ENCODE results near the gene YKT6.
"Not testable (repeated sequence)": the region's sequence is repeated elsewhere in the genome, so short reads cannot be mapped to it uniquely, and the experiment has no call there.

Gene YKT6

DNA sequence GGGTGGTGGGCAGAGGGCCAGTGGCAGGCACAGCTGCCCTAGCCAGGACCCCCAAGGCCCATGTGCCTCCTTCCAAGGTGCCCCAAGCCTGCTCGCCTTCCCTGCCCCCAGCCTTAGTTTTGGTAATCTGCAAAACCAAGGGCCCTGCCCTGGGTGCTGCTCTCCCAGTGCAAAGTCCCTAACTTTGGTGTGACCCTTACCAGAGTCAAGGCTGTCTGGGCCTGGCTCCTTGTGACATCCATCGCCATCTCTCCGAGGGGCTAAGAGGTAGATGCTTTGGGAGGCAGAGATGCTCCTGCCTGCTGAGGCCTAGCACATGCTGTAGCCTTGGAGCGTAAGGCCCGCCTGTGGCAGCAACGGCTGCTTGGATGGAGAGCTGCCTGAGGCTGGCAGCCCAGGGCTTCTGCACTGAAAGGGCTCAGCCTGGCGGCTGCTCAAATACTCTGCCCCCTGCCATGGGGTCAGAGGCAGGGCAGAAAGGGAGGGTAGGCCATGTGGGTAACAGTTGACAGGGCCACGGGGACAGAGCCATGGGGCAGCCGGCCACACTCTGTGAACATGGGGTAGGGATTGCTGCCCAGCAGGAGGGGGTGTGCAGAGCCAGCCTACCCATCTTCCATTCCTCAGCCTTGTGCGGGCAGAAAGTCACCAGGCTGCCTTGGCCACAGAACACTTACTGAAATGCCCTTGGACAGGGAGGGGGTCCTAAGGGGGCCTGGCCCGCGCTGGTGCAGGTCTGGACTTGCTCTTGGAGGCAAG, 41.7 kb upstream of the YKT6 start:
- Histone ChIP-seq H3K4me1 (ENCODE audit: control insufficient read depth, insufficient read depth, low read length) (no peaks in the 10 kb centered on the region), H3K9ac (ENCODE audit: low read length) (no peak overlapping the region), H3K27me3 (ENCODE audit: control insufficient read depth, insufficient read depth, low read length) (no peaks in the 10 kb centered on the region), H3K36me3 (ENCODE audit: control insufficient read depth, insufficient read depth, low read length) (no peaks in the 10 kb centered on the region), H3K9me3 (ENCODE audit: control insufficient read depth, low read length) (no peaks in the 10 kb centered on the region), H3K4me3 (ENCODE audit: low read length) (no peak overlapping the region)

DNA sequence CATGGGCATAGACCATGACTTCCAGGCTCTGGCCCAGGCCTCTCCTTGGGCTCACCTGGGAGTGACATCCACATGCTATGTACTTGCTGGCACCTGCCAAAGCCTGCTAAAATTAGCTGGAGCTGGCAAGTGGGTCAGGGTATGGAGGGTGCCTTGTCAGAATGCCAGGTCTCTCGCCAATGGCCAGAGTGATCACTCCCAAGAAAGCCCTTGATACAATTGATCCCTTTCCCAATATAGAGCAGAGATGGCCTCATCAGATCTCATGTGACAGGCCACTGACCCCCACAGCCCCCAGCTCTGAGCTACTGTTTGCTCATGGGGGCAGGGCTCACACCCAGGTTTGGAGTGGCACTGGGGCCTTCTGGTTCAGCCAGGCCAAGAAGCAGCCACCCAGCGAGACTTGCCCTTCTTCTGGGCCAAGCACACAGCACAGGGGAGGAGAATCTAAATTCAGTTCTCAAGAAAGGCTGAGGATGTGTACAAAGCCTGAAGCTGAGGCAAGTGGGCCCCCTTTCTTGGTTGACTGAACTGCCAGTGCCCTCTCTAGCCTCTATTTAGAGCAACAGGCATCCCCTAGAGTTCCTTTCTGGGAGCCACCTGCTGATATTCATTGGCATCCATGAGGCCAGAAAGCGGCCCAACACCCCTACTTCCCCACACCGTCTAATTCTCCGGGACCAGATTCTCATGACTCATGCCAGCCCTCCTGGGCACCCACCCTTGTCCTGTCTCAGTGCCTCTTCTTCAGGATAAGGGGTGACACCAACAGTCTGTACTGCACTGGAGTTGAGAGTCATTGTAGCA, 40.8 kb upstream of the YKT6 start:
- Histone ChIP-seq H3K27me3 (ENCODE audit: control insufficient read depth, insufficient read depth, low read length) (no peaks in the 10 kb centered on the region), H3K4me3 (ENCODE audit: low read length) (no peak overlapping the region), H3K36me3 (ENCODE audit: control insufficient read depth, insufficient read depth, low read length) (no peaks in the 10 kb centered on the region), H3K9ac (ENCODE audit: low read length) (no peak overlapping the region), H3K4me1 (ENCODE audit: control insufficient read depth, insufficient read depth, low read length) (no peaks in the 10 kb centered on the region), H3K9me3 (ENCODE audit: control insufficient read depth, low read length) (no peaks in the 10 kb centered on the region)

DNA sequence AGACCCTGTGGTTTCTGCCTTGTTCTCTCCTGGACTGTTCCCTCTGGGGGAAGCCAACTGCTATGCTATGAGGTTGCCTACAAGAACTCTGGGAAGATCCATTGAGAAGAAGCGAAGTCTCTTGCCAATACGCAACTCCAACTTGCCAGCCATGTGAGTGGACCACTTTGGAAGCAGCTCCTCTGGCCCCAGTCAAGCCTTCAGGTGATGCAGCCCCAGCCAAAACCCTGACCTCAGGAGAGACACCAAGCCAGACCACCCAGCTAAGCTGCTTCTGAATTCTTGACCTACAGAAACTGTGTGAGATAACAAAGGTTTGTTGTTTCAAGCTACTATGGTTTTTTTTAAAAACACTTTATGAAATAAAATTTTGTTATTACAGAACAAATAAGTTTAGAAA, 39.4 kb upstream of the YKT6 start:
- Histone ChIP-seq H3K27me3 (ENCODE audit: control insufficient read depth, insufficient read depth, low read length) (no peaks in the 10 kb centered on the region), H3K36me3 (ENCODE audit: control insufficient read depth, insufficient read depth, low read length) (no peaks in the 10 kb centered on the region), H3K4me3 (ENCODE audit: low read length) (no peak overlapping the region), H3K4me1 (ENCODE audit: control insufficient read depth, insufficient read depth, low read length) (no peaks in the 10 kb centered on the region), H3K9ac (ENCODE audit: low read length) (no peak overlapping the region), H3K9me3 (ENCODE audit: control insufficient read depth, low read length) (no peaks in the 10 kb centered on the region)

DNA sequence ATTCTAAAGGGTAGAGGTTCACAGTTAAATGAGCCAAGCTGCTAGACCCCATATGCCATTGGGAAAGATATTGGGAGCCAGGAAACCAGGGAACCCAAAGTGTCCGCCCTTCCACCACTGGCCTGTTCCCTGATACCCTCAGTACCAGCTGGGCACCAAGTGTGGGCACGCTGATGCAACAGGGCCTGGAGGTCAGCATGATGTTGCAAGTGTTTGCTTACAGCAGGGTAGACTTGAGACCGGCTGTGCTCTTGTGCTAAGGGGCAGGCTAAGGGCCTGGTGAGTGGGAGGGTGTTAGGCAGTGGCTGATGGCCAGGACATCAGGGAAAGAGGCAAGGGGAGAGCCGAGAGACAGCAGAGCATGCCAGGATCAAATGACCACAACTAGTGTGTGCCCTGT, 38.6 kb upstream of the YKT6 start:
- no peaks in the 10 kb centered on the region for H3K9me3 ChIP-seq (ENCODE audit: control insufficient read depth, low read length)
- H3K36me3 ChIP-seq (ENCODE audit: control insufficient read depth, insufficient read depth, low read length), result no peaks in the 10 kb centered on the region
- H3K9ac ChIP-seq (ENCODE audit: low read length), result no peak overlapping the region
- H3K4me3 ChIP-seq (ENCODE audit: low read length), result no peak overlapping the region
- H3K27me3 ChIP-seq (ENCODE audit: control insufficient read depth, insufficient read depth, low read length), result no peaks in the 10 kb centered on the region
- H3K4me1 ChIP-seq (ENCODE audit: control insufficient read depth, insufficient read depth, low read length), result no peaks in the 10 kb centered on the region

DNA sequence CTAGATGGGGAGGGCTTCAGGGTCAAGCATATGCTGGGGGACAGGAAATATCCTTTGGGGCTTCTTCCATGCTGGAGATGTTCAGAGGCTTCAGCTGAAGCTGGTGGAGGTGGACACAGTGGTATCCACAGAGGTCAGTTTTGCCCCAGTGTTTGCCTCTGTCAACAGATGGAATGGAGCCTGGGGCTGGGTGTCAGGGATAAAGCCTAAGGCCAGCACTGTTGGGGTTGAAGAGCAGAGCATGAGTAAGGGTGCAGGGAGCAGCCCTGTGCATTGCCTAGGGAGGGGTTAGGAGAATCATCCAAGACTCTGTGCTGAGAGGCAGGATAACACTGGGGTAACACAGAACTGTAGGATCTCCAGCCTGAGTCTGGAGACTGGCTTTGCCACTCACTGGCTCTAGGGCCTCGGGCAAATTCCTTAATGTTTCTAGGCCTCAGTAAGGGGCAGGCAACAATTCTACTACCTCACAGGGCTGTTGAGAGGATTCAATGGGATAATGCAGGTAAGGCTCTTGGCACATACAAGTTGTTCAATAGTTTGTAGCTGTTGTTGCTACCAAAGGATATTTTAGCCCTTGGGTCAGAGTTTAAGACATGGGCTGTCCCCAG, 37.9 kb upstream of the YKT6 start:
- Histone ChIP-seq H3K27me3 (ENCODE audit: control insufficient read depth, insufficient read depth, low read length) (no peaks in the 10 kb centered on the region), H3K4me3 (ENCODE audit: low read length) (no peak overlapping the region), H3K4me1 (ENCODE audit: control insufficient read depth, insufficient read depth, low read length) (no peaks in the 10 kb centered on the region), H3K9me3 (ENCODE audit: control insufficient read depth, low read length) (no peaks in the 10 kb centered on the region), H3K36me3 (ENCODE audit: control insufficient read depth, insufficient read depth, low read length) (no peaks in the 10 kb centered on the region), H3K9ac (ENCODE audit: low read length) (no peak overlapping the region)

DNA sequence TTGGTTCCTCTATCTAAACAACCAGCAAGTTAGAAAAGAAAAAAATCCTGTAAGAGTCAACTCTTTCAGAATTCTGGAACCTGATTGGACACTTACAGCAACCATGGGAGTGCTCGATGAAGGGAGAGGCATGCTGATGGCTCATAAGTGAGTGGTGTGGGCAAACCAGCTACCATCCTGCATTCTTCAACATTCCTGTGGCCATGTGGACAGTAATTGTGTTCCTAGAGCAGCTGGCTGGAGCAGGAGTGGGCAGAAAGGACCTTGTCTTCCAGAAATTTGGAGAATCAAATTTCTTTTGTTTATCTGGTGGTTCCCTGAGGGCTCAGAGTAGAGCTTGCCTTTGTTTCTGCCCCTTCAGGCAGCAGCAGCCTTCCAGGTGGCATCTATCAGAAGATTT, 37.2 kb upstream of the YKT6 start:
- Histone ChIP-seq H3K9me3 (ENCODE audit: control insufficient read depth, low read length) (no peaks in the 10 kb centered on the region), H3K4me1 (ENCODE audit: control insufficient read depth, insufficient read depth, low read length) (no peaks in the 10 kb centered on the region), H3K9ac (ENCODE audit: low read length) (no peak overlapping the region), H3K4me3 (ENCODE audit: low read length) (no peak overlapping the region), H3K27me3 (ENCODE audit: control insufficient read depth, insufficient read depth, low read length) (no peaks in the 10 kb centered on the region), H3K36me3 (ENCODE audit: control insufficient read depth, insufficient read depth, low read length) (no peaks in the 10 kb centered on the region)

DNA sequence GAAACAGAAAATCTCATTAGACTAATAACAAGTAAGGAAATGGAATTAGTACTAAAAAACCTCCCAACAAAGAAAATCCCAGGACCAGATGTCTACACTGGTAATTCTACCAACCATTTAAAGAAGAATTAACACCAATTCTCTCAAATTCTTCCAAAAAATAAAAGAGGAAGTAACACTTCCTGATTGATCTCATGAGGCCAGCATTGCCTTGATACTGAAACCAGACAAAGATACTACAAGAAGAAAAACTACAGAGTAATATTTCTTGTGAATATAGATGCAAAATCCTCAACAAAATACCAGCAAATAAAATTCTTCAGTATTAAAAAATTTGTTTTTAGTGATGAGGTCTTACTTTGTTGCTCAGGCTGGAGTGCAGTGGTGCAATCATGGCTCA, 32.9 kb upstream of the YKT6 start:
- Histone ChIP-seq H3K4me1 (ENCODE audit: control insufficient read depth, insufficient read depth, low read length) (no peaks in the 10 kb centered on the region), H3K9me3 (ENCODE audit: control insufficient read depth, low read length) (no peaks in the 10 kb centered on the region), H3K4me3 (ENCODE audit: low read length) (no peak overlapping the region), H3K36me3 (ENCODE audit: control insufficient read depth, insufficient read depth, low read length) (no peaks in the 10 kb centered on the region), H3K27me3 (ENCODE audit: control insufficient read depth, insufficient read depth, low read length) (no peaks in the 10 kb centered on the region), H3K9ac (ENCODE audit: low read length) (no peak overlapping the region)

DNA sequence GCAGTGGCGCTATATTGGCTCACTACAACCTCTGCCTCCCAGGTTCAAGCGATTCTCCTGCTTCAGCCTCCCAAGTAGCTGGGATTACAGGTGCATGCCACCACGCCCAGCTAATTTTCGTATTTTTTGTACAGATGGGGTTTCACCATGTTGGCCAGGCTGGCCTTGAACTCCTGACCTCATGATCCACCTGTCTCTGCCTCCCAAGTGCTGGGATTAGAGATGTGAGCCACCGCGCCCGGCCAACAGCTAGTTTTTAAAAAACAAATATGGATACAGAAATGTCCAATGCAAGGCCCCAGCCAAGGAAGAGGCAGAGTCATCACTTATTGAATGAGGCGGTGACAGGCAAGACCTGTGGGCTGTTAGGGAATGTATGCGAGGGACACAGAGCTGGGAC, 28.9 kb upstream of the YKT6 start:
- not testable (repeated sequence) for H3K4me1 ChIP-seq (ENCODE audit: control insufficient read depth, insufficient read depth, low read length); H3K36me3 ChIP-seq (ENCODE audit: control insufficient read depth, insufficient read depth, low read length); H3K27me3 ChIP-seq (ENCODE audit: control insufficient read depth, insufficient read depth, low read length); H3K4me3 ChIP-seq (ENCODE audit: low read length); H3K9me3 ChIP-seq (ENCODE audit: control insufficient read depth, low read length); H3K9ac ChIP-seq (ENCODE audit: low read length)

DNA sequence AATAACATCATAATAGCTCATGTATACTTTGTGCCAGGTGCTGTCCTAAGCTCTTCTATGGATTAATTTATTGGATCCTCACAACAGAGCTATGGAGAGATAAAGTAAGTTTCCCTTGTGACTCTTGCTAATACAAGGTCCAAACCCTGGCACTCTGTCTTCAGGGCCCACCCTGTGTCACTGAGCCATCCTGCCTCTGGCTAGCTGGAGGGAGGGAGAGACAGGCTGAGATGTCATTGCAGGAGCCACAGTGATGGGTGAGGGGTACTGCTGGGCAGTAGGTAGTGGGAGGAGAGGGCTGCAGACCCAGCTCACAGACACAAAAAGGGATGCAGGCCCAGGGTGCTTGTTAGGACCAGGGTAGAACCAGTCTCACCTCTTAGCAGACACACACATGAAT, 28.4 kb upstream of the YKT6 start:
- Histone ChIP-seq H3K9ac (ENCODE audit: low read length) (no peak overlapping the region), H3K4me3 (ENCODE audit: low read length) (no peak overlapping the region), H3K9me3 (ENCODE audit: control insufficient read depth, low read length) (no peaks in the 10 kb centered on the region), H3K36me3 (ENCODE audit: control insufficient read depth, insufficient read depth, low read length) (no peaks in the 10 kb centered on the region), H3K4me1 (ENCODE audit: control insufficient read depth, insufficient read depth, low read length) (no peaks in the 10 kb centered on the region), H3K27me3 (ENCODE audit: control insufficient read depth, insufficient read depth, low read length) (no peaks in the 10 kb centered on the region)

DNA sequence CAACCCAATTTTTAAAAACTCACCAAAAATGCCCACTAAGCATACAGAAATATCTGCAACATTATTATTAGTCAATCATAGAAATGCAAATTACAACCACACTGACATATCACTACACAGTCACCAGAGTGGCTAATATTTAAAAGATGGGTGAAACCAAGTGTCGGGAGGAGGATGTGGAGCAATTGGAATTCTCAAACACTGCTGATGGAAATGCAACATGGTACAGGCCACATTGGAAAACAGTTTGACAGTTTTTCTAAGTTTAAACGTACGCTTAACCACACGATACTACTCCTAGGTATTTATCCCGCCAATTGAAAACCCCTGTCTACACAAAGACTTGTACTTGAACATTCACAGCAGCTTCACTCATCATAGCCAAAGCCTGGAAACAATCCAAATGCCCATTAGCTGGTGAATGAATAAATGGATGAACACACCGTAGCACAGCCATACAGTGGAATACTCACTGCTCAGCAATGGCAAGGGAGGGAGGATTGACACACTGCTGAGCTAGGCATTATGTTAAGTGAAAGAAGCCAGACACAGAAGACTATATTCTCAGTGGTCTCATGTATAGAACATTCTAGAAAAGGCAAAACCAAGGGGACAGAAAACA, 27.9 kb upstream of the YKT6 start:
- no peak overlapping the region for H3K9ac ChIP-seq (ENCODE audit: low read length)
- H3K9me3 ChIP-seq (ENCODE audit: control insufficient read depth, low read length), result no peaks in the 10 kb centered on the region
- no peaks in the 10 kb centered on the region for H3K36me3 ChIP-seq (ENCODE audit: control insufficient read depth, insufficient read depth, low read length)
- no peak overlapping the region for H3K4me3 ChIP-seq (ENCODE audit: low read length)
- no peaks in the 10 kb centered on the region for H3K27me3 ChIP-seq (ENCODE audit: control insufficient read depth, insufficient read depth, low read length)
- H3K4me1 ChIP-seq (ENCODE audit: control insufficient read depth, insufficient read depth, low read length), result no peaks in the 10 kb centered on the region

DNA sequence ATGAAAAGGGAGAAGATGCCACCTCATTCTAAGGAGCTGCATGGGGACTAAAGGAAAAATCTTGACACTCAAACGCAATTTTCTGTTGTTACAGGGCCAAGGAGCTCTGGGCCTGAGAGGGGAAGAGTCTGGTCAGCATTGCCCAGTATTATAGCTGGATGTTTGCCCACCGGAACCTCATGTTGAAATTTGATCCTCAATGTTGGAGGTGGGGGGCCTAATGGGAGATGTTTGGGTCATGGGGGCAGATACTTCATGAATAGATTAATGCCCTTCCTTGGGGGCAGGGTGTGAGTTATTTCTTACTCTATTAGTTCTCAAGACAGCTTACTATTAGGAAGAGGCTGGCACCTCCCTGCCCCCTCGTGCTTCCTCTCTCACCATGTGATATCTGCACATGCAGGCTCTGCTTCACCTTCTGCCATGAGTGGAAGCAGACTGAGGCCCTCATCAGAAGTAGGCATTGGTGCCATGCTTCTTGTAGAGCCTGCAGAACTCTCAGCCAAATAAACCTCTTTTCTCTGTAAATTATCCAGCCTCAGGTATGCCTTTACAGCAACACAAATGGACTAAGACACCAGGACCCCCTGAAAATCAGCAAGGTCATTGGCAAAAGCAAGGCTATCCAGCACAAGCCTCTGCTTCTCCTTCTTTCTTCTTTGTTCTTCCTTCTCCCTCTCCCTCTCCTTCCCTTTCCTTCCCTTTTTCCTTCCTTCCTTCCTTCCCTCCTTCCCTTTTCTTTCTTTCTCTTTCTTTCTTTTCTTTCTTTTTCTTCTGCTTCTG, 26.7 kb upstream of the YKT6 start:
- no peak overlapping the region for H3K4me3 ChIP-seq (ENCODE audit: low read length)
- no peaks in the 10 kb centered on the region for H3K36me3 ChIP-seq (ENCODE audit: control insufficient read depth, insufficient read depth, low read length)
- no peaks in the 10 kb centered on the region for H3K9me3 ChIP-seq (ENCODE audit: control insufficient read depth, low read length)
- no peak overlapping the region for H3K9ac ChIP-seq (ENCODE audit: low read length)
- no peaks in the 10 kb centered on the region for H3K4me1 ChIP-seq (ENCODE audit: control insufficient read depth, insufficient read depth, low read length)
- H3K27me3 ChIP-seq (ENCODE audit: control insufficient read depth, insufficient read depth, low read length), result peaks cover 4% of the 10 kb centered on the region

DNA sequence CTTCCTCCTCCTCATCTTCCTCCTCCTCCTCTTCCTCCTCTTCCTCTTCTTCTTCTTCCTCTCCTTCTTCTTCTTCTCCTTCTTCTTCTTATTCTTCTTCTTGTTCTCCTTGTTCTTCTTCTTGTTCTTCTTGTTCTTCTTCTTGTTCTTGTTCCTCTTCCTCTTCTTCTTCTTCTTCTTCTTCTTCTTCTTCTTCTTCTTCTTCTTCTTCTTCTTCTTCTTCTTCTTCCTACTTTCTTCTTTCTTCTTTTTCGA, 26.2 kb upstream of the YKT6 start:
- not testable (repeated sequence) for H3K9ac ChIP-seq (ENCODE audit: low read length); H3K4me1 ChIP-seq (ENCODE audit: control insufficient read depth, insufficient read depth, low read length); H3K9me3 ChIP-seq (ENCODE audit: control insufficient read depth, low read length); H3K27me3 ChIP-seq (ENCODE audit: control insufficient read depth, insufficient read depth, low read length); H3K4me3 ChIP-seq (ENCODE audit: low read length); H3K36me3 ChIP-seq (ENCODE audit: control insufficient read depth, insufficient read depth, low read length)

All from mucosa of stomach (tissue), 1 donor.